GM19397 (cell line): Measurements from ENCODE around the gene GABPB2.
A peak's percentile ranks its signal among the peaks of the same experiment; 100 is the strongest.

Source experiments
- ATAC-seq: cut with Tn5 transposase; IDR thresholded peaks from one replicate; pipeline ENCODE4 v1.9.1; 2021; ENCODE audit warnings: mild to moderate bottlenecking, moderate library complexity; ENCODE audit not compliant: unreplicated experiment

GABPB2 gene

DNA sequence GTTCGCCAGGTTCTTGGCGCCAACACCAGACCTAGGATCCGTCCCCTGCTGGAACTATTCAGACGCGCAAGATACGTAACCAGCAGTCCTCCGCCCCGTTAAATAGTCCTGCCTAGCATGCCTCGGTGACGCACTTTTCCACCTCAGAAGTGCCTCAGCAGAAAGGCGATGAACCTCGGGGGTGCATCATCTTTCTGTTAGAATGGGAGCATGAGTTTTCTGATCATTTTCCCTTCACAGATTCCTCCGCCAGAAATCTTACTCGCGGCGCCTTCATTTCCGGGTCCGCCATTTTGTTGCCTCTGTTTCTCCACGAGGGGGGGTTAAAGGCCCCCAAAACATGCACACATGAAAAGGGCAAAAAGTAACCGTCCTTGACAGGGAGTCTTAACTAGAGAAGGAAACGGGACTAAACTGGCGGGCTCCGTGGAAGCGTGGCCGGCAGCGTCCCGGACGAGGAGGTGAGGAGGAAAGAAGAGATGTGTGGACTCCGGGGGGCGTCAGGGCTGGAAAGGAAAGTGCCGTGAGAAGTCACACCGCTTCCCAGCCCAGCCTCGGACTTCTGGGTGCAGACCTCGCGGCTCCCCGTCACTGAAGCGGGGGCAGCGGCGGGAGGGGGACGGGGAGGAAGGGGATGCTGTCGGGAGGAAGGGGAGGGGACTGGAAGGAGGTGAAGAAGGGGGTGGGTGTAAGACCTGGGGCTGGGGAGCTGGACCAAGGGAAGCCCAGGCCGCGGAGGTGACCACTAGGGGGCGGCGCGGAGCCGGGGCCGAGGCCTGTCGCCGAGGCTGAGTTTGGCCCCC, at the start of gene GABPB2:
GABPB2 (plus strand) TSS at position 288 of the 803 bp plus-strand sequence. CDS start 17,429 bp downstream, outside the sequence.
- ATAC-seq, result peak; percentile 65

DNA sequence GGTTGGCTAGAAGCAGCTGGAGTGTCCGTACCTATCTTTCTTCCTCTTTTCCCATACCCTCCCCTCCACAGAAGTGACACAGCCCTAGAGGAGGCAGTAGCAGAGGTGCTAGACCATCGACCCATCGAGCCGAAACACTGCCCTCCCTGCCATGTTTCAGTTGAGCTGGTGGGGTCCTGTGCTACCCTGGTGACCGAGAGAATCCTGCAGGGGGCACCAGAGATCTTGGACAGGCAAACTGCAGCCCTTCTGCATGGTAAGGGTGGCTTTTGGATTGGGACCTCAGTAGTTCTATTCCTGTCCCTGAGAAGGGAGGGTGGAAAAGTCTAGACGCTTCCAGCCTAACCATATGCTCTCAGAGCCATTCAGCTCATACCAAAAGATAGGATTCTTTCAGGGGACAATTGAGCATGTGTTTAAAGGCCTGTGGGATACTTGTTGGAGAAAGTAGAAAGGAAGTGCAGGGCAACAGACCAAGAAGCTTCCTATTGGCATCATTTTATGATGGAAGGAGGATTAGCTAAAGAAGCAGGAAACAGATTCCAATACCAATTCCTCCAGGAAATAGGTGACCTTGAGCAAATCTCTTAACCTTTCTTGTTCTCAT, 45.9 kb upstream of the GABPB2 start:
- ATAC-seq, result no peak

DNA sequence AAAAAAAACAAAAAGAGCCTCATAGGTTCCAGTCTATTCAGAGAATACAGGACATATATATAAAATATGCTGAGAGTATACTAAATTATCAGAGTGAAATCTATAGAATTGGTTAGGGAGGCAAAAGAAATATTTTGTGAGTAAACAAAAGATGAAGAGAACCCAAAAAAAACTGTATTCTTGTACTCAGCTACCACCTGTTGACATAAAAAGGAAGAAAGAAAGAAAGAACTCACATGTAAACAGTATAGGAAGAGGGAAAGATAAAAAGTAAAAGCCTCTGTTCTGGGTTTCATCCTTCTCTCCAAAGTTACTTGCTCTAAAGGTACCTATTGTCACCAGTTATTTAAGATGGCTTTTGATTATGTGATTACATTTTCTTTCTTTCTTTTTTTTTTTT, 44.1 kb upstream of the GABPB2 start:
- ATAC-seq, result no peak

DNA sequence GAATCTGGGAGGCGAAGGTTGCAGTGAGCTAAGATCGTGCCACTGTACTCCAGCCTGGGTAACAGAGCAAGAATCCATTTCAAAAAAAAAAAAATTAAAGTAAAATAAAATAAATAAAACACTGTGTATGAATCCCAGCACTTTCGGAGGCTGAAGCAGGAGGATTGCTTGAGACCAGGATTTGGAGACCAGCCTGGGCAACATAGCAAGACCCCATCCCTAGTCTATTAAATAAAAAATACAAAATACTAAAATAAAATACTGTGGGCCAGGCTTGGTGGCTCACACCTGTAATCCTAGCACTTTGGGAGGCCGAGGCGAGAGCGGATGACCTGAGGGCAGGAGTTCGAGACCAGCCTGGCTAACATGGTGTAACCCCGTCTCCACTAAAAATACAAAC, 38.4 kb upstream of the GABPB2 start:
- ATAC-seq, result no peak

DNA sequence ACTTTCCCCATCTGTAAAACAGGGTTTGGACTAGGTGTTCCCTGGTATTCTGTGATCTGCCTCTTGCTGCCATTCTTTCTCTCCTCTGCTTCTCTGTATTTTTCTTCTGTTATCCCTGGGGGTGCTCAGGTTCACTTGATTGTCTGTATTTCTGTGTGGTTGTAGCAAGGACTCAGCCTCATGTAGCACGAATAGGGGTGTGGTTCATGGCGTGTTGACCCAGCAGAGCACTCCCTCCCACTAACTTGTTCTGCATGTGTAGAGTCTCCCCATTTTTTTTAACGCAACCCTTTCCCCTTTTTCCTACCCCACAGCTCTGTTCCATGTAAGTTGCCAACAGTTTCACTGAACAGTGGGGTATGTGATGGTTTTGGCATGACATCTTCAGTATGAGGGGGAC, 35.4 kb upstream of the GABPB2 start:
- no peak for ATAC-seq

DNA sequence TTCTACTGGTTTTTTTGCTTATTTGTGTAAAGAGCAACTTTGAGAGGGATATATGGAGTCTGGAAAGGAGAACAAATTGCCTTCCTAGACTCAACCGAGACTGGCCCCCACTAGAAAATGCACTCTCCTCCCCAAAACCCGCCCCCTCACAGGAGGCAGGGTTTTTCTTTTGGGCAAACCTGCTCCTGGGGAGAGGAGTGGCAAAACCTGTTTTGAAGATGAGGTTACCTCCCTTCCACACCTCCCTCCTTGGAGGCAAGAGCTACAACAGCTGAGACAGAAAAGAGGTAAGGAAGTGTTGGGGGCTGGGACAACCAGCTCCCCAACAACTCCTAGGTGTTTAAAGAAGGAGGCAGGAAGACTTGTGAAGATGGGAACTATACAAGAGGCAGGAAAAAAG, 34.2 kb upstream of the GABPB2 start, which contains the start of gene BNIPL:
BNIPL (plus strand) TSS at position 231 of the 400 bp plus-strand sequence; CDS start at position 371, 140 bp downstream.
- ATAC-seq, result no peak

DNA sequence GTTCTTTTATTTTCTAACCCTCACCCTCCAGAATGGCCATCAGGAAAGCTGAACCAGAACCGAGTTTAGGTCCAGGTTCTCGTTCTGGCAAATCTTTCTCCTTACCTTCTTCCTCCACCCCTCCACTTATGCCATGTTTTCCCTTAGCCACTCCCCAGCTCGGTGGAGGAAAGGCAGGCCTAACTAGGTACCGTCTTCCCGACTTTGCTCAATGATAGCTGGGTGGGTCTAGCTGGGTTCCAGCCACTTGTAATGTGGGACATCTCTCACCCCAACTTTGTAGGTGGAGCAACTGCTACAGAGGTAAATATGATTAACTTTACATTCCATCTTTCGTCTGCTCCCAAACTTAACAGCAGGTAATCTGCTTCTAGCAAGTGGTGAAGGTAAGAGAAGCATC, 33.5 kb upstream of the GABPB2 start:
- ATAC-seq, result no peak

DNA sequence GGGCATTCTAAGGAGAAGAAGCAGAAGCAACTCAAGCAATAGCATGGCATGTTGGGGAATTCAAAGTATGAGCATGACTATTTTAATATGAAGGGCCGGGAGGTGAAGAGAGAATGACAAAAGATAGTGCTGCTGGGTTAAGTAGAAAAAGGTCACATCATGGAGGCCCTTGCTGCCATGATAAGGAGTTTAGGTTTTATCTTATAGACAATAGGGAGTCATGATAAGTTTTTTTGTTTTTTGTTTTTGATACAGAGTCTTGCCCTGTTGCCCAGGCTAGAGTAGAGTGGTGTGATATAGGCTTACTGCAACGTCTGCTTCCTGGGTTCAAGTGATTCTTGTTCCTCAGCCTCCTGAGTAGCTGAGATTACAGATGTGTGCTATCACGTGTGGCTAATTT, 31.0 kb upstream of the GABPB2 start:
- ATAC-seq, result no peak

DNA sequence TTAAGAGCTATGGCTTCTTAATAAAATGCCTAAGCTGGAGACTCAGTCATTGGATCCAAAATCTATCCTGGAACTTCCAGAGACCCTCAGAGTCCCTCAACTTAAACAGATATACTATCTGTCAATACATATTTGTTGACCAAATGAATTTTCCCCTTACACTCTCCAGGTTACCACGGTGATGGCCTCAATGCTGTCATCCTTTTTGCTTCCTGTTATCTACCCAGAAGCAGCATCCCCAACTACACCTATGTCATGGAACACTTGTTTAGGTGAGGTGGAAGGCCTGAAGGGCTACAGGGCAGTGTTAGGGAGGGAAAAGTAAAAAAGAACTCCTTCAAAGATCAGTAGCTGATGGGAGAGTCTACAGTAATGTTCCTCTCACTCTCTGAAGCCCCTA, 27.4 kb upstream of the GABPB2 start:
- no peak for ATAC-seq

DNA sequence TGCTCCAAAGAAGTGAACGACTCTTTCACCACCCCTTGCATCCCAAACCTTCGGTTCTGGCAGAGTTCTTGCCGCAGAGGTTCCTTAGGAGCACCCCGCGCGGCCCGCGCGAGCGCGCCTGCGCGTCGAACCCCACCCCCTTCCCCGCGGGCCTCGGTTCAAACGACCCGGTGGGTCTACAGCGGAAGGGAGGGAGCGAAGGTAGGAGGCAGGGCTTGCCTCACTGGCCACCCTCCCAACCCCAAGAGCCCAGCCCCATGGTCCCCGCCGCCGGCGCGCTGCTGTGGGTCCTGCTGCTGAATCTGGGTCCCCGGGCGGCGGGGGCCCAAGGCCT, 23.0 kb upstream of the GABPB2 start, which contains the start of gene C1orf56:
C1orf56 (plus strand) TSS at position 161 of the 334 bp plus-strand sequence; CDS start at position 258, 97 bp downstream.
- ATAC-seq, result peak; percentile 53

DNA sequence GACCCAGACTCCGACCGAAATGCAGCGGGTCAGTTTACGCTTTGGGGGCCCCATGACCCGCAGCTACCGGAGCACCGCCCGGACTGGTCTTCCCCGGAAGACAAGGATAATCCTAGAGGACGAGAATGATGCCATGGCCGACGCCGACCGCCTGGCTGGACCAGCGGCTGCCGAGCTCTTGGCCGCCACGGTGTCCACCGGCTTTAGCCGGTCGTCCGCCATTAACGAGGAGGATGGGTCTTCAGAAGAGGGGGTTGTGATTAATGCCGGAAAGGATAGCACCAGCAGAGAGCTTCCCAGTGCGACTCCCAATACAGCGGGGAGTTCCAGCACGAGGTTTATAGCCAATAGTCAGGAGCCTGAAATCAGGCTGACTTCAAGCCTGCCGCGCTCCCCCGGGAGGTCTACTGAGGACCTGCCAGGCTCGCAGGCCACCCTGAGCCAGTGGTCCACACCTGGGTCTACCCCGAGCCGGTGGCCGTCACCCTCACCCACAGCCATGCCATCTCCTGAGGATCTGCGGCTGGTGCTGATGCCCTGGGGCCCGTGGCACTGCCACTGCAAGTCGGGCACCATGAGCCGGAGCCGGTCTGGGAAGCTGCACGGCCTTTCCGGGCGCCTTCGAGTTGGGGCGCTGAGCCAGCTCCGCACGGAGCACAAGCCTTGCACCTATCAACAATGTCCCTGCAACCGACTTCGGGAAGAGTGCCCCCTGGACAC, 22.5 kb upstream of the GABPB2 start:
- ATAC-seq, result peak; percentile 43

DNA sequence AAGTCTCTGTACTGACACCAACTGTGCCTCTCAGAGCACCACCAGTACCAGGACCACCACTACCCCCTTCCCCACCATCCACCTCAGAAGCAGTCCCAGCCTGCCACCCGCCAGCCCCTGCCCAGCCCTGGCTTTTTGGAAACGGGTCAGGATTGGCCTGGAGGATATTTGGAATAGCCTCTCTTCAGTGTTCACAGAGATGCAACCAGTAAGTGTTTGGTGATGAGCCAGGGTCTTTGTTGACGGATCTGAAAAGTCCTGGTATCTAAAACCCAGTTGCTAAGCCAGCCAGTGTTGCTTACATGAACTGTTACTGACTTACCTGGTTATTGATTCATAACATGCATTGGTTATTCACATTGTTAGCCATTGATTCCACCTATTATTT, 21.9 kb upstream of the GABPB2 start:
- no peak for ATAC-seq

DNA sequence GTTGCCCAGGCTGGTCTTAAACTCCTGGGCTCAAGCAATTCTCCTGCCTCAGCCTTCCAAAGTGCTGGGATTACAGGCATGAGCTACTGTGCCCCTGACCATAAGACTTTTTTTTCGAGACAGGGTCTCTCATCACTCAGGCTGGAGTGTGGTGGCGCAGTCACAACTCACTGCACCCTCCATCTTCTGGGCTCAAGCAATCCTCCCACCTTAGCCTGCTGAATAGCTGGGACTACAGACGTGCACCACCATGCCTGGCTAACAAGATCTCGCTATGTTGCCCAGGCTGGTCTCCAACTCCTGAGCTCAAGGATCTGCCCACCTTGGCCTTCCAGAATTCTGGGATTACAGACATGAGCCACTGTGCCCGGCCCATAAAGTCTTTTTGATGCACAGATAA, 21.1 kb upstream of the GABPB2 start:
- no peak for ATAC-seq

DNA sequence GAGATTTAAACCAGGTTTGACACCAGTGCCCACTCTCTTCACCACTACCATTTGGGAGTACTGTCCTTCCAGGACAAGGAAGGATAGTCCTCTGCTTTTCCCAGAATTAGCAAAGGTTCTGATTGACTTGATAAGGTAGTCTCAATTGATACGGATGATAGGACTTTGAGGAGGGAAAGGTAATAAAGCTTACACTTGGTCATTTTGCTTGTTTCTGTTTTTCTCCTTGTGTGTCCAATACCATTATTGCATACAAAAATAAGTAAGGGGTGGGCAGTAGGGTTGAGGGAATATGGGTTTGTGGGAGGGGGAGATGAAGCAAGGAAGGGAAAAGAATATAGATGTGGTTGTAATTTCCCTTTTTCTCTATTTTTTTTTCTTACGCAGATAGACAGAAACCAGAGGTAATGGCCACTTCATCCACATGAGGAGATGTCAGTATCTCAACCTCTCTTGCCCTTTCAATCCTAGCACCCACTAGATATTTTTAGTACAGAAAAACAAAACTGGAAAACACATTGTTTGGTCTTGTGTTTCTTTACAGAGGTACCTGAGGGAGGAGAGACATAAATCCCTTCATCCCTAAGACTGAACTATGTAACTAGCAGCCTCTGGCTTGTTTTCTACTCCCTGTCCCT, 20.4 kb upstream of the GABPB2 start:
- no peak for ATAC-seq

DNA sequence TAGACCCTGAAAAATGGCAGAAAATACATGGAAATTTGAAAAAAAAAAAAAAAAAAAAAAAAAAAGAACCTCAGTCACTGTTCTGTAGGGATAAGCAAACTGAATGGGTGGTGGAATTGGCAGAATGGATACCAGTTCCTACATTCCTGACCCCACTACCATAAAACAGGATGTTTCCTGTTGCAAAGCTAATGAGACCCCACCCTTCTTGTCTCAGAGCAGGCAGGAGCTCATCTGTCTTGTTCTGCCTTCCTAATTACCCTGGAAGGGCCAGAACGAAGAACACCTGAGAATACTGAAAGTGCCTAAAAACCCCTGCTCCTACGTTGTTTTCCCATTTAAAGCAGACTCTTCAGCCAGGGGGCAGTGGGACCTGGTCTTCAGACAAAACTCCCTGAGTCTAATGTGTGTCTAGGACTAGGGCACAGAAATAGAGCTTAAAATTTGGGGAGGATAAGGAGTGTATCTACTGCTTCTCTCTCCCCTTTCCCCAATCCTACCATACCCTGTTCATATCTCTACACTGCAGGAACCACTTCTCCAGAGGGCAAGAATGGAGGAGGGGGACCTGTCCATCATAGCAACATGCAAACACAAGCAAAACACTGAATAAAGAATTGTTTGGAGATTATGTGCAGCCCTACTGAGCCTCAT, 19.1 kb upstream of the GABPB2 start:
- no peak for ATAC-seq

DNA sequence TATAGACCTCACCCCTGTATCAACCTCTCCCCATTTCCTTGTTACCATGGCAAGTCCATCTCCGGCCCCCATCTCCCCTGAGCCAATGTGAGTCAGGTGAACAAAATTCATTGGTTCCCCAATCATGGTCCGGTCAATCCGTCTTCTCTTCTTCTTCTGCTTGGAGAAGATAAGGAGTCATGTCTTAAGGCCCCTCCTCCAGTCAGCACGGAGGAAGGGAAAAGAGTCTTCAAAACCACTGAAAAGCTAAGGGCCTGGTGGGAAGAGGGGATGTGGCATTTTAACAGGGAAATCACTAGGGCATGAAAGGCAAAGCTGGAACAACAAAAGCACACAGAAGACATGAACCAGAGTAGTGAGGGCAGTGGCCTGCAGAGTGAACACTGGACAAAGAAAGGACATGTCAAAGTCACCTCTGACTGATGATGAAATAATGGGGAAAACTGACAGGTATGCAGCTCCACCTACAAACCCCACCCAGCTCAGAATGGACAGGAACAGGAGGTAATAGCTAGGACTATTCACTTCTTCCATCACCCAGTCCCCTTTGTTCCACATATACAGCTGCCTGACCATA, 15.5 kb upstream of the GABPB2 start:
- ATAC-seq, result no peak

DNA sequence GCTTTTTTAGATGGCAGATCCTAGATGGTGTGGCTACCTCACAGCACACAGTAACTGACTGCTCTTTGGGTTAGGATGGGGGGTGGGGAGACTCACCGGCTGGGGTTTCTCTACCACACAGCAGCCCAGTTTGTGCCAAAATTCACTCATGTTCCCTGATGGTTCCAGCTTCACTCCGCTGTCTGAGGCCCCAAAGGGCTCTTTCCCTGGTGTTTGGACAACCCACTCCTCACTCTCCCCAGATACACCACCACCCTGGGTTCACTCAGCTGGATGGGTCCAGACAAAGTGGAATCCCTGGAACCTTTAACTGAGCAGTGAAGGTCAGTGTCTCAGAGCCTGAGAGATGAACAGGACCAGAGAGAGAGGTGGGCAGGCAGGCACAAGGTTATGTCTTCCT, 15.0 kb upstream of the GABPB2 start:
- ATAC-seq, result no peak

DNA sequence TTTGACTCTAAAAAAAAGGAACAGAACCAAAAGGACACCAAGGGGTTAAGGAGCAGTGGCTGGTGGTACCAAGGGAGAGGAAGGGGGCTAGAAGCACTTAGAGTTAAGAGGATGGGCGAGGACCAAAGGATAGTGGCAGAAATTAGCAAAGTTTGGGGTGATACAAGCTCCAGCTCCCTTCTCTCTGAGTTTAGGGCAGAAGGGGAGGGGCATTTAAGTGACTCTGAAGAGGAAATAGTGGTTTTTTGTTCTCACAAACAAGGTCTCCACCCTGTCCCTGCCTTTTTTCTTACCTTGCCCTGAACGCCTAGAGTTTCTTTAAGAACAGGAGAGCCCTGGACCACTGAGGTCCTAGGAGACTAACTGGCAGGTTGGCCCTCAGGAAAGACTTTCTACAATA, 14.4 kb upstream of the GABPB2 start:
- no peak for ATAC-seq

DNA sequence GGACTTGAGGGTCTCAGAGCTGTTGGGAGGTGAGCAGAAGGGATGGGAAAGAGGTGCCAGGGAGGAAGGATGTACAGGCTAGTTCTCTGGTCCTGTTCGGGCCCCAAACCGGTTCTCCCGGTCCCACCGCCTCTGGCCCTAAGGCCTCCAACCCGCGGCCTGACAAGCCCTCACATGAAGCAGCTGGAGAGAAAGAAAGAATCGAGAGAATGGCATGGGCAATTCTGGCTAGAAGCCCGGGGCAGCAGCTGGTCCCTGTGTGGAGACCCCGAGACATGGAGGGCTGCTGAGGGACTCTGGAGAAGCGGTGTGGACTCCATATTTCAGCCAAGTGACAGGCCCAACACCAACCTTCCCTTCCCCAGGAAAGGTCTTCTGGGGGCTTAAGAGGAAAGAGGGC, 11.9 kb upstream of the GABPB2 start:
- no peak for ATAC-seq
